ENCODE results near the gene AUP1. TPM values are rescaled to one million over a fixed set of nuclear protein-coding genes. Genes with fewer than 3 reads are reported as not detected.
A peak's percentile ranks its signal among the peaks of the same experiment; 100 is the strongest.

The AUP1 gene
- total and polyA plus RNA-seq, 2 of the 8 experiments (the other 6 are each of a cell fraction or from before 2014, with no cell fraction given) = 83.4 to 121 TPM

GRCh38 chr2:74524955-74525716, 4.4 kb downstream of the AUP1 start:
- no peaks in the 10 kb centered on the region for H3K9me3 ChIP-seq (ENCODE audit: insufficient read depth in 2 of 2, low read depth in 1 of 2, low read length in 1 of 2)
- no peak overlapping the region for H2BK20ac ChIP-seq (ENCODE audit: low read length)
- no peak overlapping the region for H2AFZ ChIP-seq (ENCODE audit: low read length)
- H3K36me3 ChIP-seq (ENCODE audit: control insufficient read depth in 2 of 4, insufficient read depth in 4 of 4, low read length in 3 of 4) = peaks cover 5 to 18% (median 13%) of the 10 kb centered on the region in 4 experiments; a peak in 6 of 8 replicates
- ChIA-PET POLR2A (ENCODE audit: partially characterized antibody) (interaction anchor here (1.3 kb wide), 1 partner anchor 42 kb away, joined by 5 read pairs; the partner anchor contains the start of genes CCDC142 and TTC31), CTCF (ENCODE audit: partially characterized antibody) (interaction anchor here (1.2 kb wide), 3 partner anchors 16 to 61 kb away, joined by 3 to 4 read pairs (median 3); no protein-coding TSS in a partner anchor)
- H3K14ac ChIP-seq (ENCODE audit: insufficient read length) = no peak overlapping the region
- no peak overlapping the region for H3K4ac ChIP-seq (replicated peaks; ENCODE audit: insufficient read length, low read depth, low read length)
- peaks cover 0 to 18% of the 10 kb centered on the region in 2 experiments; a peak in 2 of 4 replicates for H3K79me2 ChIP-seq (ENCODE audit: control insufficient read depth in 1 of 2, insufficient read depth in 2 of 2, low read length in 2 of 2)
- 0 out of 2 replicates have a peak overlapping the region, but pooled peaks have one; percentile 88 for H2BK15ac ChIP-seq (ENCODE audit: low read length)
- no peak overlapping the region for H3K9ac ChIP-seq (replicated peaks in 1 of 4; ENCODE audit: extremely low read depth in 1 of 4, low read depth in 3 of 4, low read length in 3 of 4)
- peaks cover 0 to 3% of the 10 kb centered on the region in 2 experiments for H4K20me1 ChIP-seq (replicated peaks in 1 of 2; ENCODE audit: control insufficient read depth in 1 of 2, insufficient read depth in 2 of 2, low read length in 2 of 2)
- no peak overlapping the region for H3K23ac ChIP-seq (ENCODE audit: insufficient read length)
- H4K91ac ChIP-seq (replicated peaks; ENCODE audit: insufficient read length, low read length) = no peak overlapping the region
- H2AK5ac ChIP-seq (ENCODE audit: low read depth, low read length) = no peak overlapping the region
- H3K4me3 ChIP-seq (ENCODE audit: extremely low read depth in 1 of 4, insufficient read depth in 2 of 4, low read depth in 3 of 4, low read length in 4 of 4) = no peak overlapping the region
- peaks cover 4% of the 10 kb centered on the region; the same call in 1 of the 2 replicates for H3K23me2 ChIP-seq (ENCODE audit: low read depth, low read length)
- 79% methylated on average over 10 of the region's 10 CpGs; no CpG with 5 or more reads in 1 of the 2 experiments for WGBS, 2 experiments (ENCODE audit: extremely low coverage in 1 of 2, insufficient coverage in 1 of 2, insufficient read length in 1 of 2, insufficient replicate concordance in 2 of 2, low coverage in 1 of 2, low lambda C conversion rate in 2 of 2, missing lambda C conversion rate in 1 of 2)
- H2BK5ac ChIP-seq (ENCODE audit: low read depth, low read length) = no peak overlapping the region
- FAIRE-seq = no peak
- peaks cover 0 to 13% (median 6%) of the 10 kb centered on the region in 4 experiments; a peak in 5 of 7 replicates for H3K27me3 ChIP-seq (replicated peaks in 1 of 4; ENCODE audit: control insufficient read depth in 3 of 4, extremely low read depth in 1 of 4, insufficient read depth in 3 of 4, low read length in 3 of 4)
- peaks cover 8% of the 10 kb centered on the region for H3K79me1 ChIP-seq (ENCODE audit: low read depth, low read length)
- peaks cover 0 to 7% (median under 1%) of the 10 kb centered on the region in 4 experiments; a peak in 2 of 7 replicates for H3K4me1 ChIP-seq (replicated peaks in 1 of 4; ENCODE audit: control insufficient read depth in 3 of 4, insufficient read depth in 4 of 4, low read length in 3 of 4)
- no peak overlapping the region for H2BK120ac ChIP-seq (replicated peaks; ENCODE audit: low read depth, low read length)
- H3K4me2 ChIP-seq (ENCODE audit: insufficient read depth in 1 of 2, low read depth in 2 of 2, low read length in 2 of 2) = no peak overlapping the region
- H3K18ac ChIP-seq (ENCODE audit: extremely low read depth, low read length) = no peak overlapping the region
- no peak overlapping the region for H4K5ac ChIP-seq (ENCODE audit: insufficient read length, low read depth, low read length)
- DNase-seq (ENCODE audit: low read depth in 1 of 2, low spot score in 2 of 2) = no peak
- H3K27ac ChIP-seq (ENCODE audit: low read depth, low read length) = no peak overlapping the region
- H4K8ac ChIP-seq (ENCODE audit: extremely low read depth, insufficient read depth, low read length) = 0 out of 2 replicates have a peak overlapping the region, but pooled peaks have one; percentile 31
- H3K56ac ChIP-seq (replicated peaks; ENCODE audit: insufficient read length, low read depth, low read length) = no peak overlapping the region
- no peak overlapping the region for H2BK12ac ChIP-seq (ENCODE audit: low read depth, low read length)
- no peak for TF ChIP-seq RAD21 (IDR thresholded peaks at IDR 0.05 in 1 of 2, conservative IDR thresholded peaks at IDR 0.05 in 1 of 2; ENCODE audit: low read depth in 2 of 2, low read length in 2 of 2)
- no peak for TF ChIP-seq ATF2 (IDR thresholded peaks at IDR 0.05; ENCODE audit: low read length)
- TF ChIP-seq SP2 (IDR thresholded peaks at IDR 0.05; ENCODE audit: low read length) = no peak
- TF ChIP-seq SP4 (IDR thresholded peaks at IDR 0.05; ENCODE audit: low read length) = no peak
- TF ChIP-seq EZH2 (IDR thresholded peaks at IDR 0.05; ENCODE audit: low read depth, low read length, severe bottlenecking) = no peak
- no peak for TF ChIP-seq ATF3 (IDR thresholded peaks at IDR 0.05; ENCODE audit: insufficient read depth, low read depth, low read length)
- TF ChIP-seq SIX5 (IDR thresholded peaks at IDR 0.05; ENCODE audit: low read depth, low read length) = no peak
- no peak for TF ChIP-seq KDM1A (IDR thresholded peaks at IDR 0.05; ENCODE audit: borderline replicate concordance, low read length)
- no peak for TF ChIP-seq CEBPB (IDR thresholded peaks at IDR 0.05; ENCODE audit: low read depth, low read length)
